Parathyroid adenoma (tissue), 2 donors: ENCODE data around the gene PLCE1.

Source experiments
- H2AFZ ChIP-seq: fragments of 300-600 bp; sonication (generic); one replicate; pipeline ENCODE4 v1.7.0; 2017; ENCODE audit warnings: antibody characterized with exemption, mild to moderate bottlenecking
- H3K27ac ChIP-seq: fragments of 300-600 bp; sonication (generic); one replicate; pipeline ENCODE4 v1.7.0; 2017
- H3K27me3 ChIP-seq: fragments of 300-600 bp; sonication (generic); one replicate; pipeline ENCODE4 v1.7.0; 2017; ENCODE audit warnings: low read length; ENCODE audit not compliant: control insufficient read depth, insufficient read depth
- H3K36me3 ChIP-seq: fragments of 300-600 bp; sonication (generic); one replicate; pipeline ENCODE4 v1.7.0; 2017; ENCODE audit warnings: low read length; ENCODE audit not compliant: control insufficient read depth, insufficient read depth
- H3K4me1 ChIP-seq: fragments of 300-600 bp; sonication (generic); one replicate; pipeline ENCODE4 v1.7.0; 2017; ENCODE audit warnings: control low read depth
- H3K4me2 ChIP-seq: fragments of 300-600 bp; sonication (generic); one replicate; pipeline ENCODE4 v1.7.0; 2017; ENCODE audit warnings: low read length
- H3K4me3 ChIP-seq: fragments of 300-600 bp; sonication (generic); one replicate; pipeline ENCODE4 v1.7.0; 2017; ENCODE audit warnings: low read depth, low read length
- H3K79me2 ChIP-seq: fragments of 300-600 bp; sonication (generic); one replicate; pipeline ENCODE4 v1.7.0; 2017; ENCODE audit warnings: control low read depth
- H3K9ac ChIP-seq: fragments of 300-600 bp; sonication (generic); one replicate; pipeline ENCODE4 v1.7.0; 2017; ENCODE audit warnings: mild to moderate bottlenecking
- H3K9me3 ChIP-seq: fragments of 300-600 bp; sonication (generic); one replicate; pipeline ENCODE4 v1.7.0; 2017; ENCODE audit warnings: low read length; ENCODE audit not compliant: control insufficient read depth
- CTCF ChIP-seq: fragments of 300-600 bp; sonication (generic); IDR thresholded peaks from one replicate; pipeline ENCODE4 v1.7.0; 2017; ENCODE audit warnings: antibody characterized with exemption, mild to moderate bottlenecking
- donor health status: primary hyperparathyroidism.

PLCE1 gene

GRCh38 chr10:93973748-93974445, 19.8 kb upstream of the PLCE1 start:
- Histone ChIP-seq H3K27ac (no peak overlapping the region), H3K36me3 (no peaks in the 10 kb centered on the region), H3K4me2 (no peak overlapping the region), H3K27me3 (no peaks in the 10 kb centered on the region), H3K9me3 (no peaks in the 10 kb centered on the region), H3K9ac (no peak overlapping the region), H2AFZ (no peak overlapping the region), H3K4me1 (no peaks in the 10 kb centered on the region), H3K79me2 (no peaks in the 10 kb centered on the region), H3K4me3 (no peak overlapping the region)
- TF ChIP-seq CTCF = no peak

- Histone ChIP-seq H3K4me1 (no peaks in the 10 kb centered on the region), H3K36me3 (no peaks in the 10 kb centered on the region), H3K4me3 (no peak overlapping the region), H2AFZ (no peak overlapping the region), H3K4me2 (no peak overlapping the region), H3K9ac (no peak overlapping the region), H3K27me3 (no peaks in the 10 kb centered on the region), H3K27ac (no peak overlapping the region), H3K9me3 (no peaks in the 10 kb centered on the region), H3K79me2 (no peaks in the 10 kb centered on the region)
- no peak for TF ChIP-seq CTCF
Observed at GRCh38 chr10:93977442-93977841, 16.3 kb upstream of the PLCE1 start.

GRCh38 chr10:93980486-93980885, 13.2 kb upstream of the PLCE1 start:
- H3K27ac ChIP-seq = no peak overlapping the region
- no peaks in the 10 kb centered on the region for H3K79me2 ChIP-seq
- H3K4me1 ChIP-seq = no peaks in the 10 kb centered on the region
- no peak overlapping the region for H3K4me2 ChIP-seq
- no peaks in the 10 kb centered on the region for H3K9me3 ChIP-seq
- no peaks in the 10 kb centered on the region for H3K27me3 ChIP-seq
- H2AFZ ChIP-seq = no peak overlapping the region
- no peak overlapping the region for H3K9ac ChIP-seq
- no peak for TF ChIP-seq CTCF
- H3K4me3 ChIP-seq = no peak overlapping the region
- no peaks in the 10 kb centered on the region for H3K36me3 ChIP-seq

GRCh38 chr10:93991114-93991513, 2.6 kb upstream of the PLCE1 start:
- Histone ChIP-seq H3K9me3 (no peaks in the 10 kb centered on the region), H3K4me3 (no peak overlapping the region), H3K36me3 (no peaks in the 10 kb centered on the region), H3K27ac (no peak overlapping the region), H2AFZ (no peak overlapping the region), H3K4me2 (no peak overlapping the region), H3K27me3 (no peaks in the 10 kb centered on the region), H3K9ac (no peak overlapping the region), H3K79me2 (no peaks in the 10 kb centered on the region), H3K4me1 (no peaks in the 10 kb centered on the region)
- TF ChIP-seq CTCF = no peak

- Histone ChIP-seq H3K36me3 (no peaks in the 10 kb centered on the region), H3K27ac (no peak overlapping the region), H2AFZ (no peak overlapping the region), H3K27me3 (no peaks in the 10 kb centered on the region), H3K4me3 (no peak overlapping the region), H3K9ac (no peak overlapping the region), H3K9me3 (no peaks in the 10 kb centered on the region), H3K79me2 (no peaks in the 10 kb centered on the region), H3K4me1 (no peaks in the 10 kb centered on the region), H3K4me2 (no peak overlapping the region)
- TF ChIP-seq CTCF = no peak
Observed at GRCh38 chr10:93991596-93992284, 2.0 kb upstream of the PLCE1 start.
